ENCODE data around the gene IQCH.
A peak's percentile ranks its signal among the peaks of the same experiment; 100 is the strongest.

IQCH gene

GRCh38 chr15:67228286-67228685 is 26.3 kb upstream of the IQCH start:
- TF ChIP-seq CTCF (IDR thresholded peaks at IDR 0.05; ENCODE audit: borderline replicate concordance, control extremely low read depth, extremely low read depth, insufficient read depth, missing control alignments) = no peak
- no peak for DNase-seq (ENCODE audit: low spot score)
- in situ Hi-C loops (cut with MboI; ENCODE audit: low sequenced_read_pairs, unreplicated experiment) = no loop called here

GRCh38 chr15:67230504-67230903 is 24.1 kb upstream of the IQCH start:
- no peak for DNase-seq (ENCODE audit: low spot score)
- no peak for TF ChIP-seq CTCF (IDR thresholded peaks at IDR 0.05; ENCODE audit: borderline replicate concordance, control extremely low read depth, extremely low read depth, insufficient read depth, missing control alignments)
- in situ Hi-C loops (cut with MboI; ENCODE audit: low sequenced_read_pairs, unreplicated experiment) = no loop called here

- DNase-seq (ENCODE audit: low spot score) = no peak
- in situ Hi-C loops (cut with MboI; ENCODE audit: low sequenced_read_pairs, unreplicated experiment) = no loop called here
- TF ChIP-seq CTCF (IDR thresholded peaks at IDR 0.05; ENCODE audit: borderline replicate concordance, control extremely low read depth, extremely low read depth, insufficient read depth, missing control alignments) = no peak
Measured at GRCh38 chr15:67232591-67232990, 22.0 kb upstream of the IQCH start.

GRCh38 chr15:67240235-67241131 is 14.1 kb upstream of the IQCH start:
- DNase-seq (ENCODE audit: low spot score) = no peak
- TF ChIP-seq CTCF (IDR thresholded peaks at IDR 0.05; ENCODE audit: borderline replicate concordance, control extremely low read depth, extremely low read depth, insufficient read depth, missing control alignments) = no peak
- in situ Hi-C loops (cut with MboI; ENCODE audit: low sequenced_read_pairs, unreplicated experiment) = no loop called here

GRCh38 chr15:67241132-67241855 is 13.3 kb upstream of the IQCH start:
- in situ Hi-C loops (cut with MboI; ENCODE audit: low sequenced_read_pairs, unreplicated experiment) = no loop called here
- peak; percentile 75 for DNase-seq (ENCODE audit: low spot score)
- TF ChIP-seq CTCF (IDR thresholded peaks at IDR 0.05; ENCODE audit: borderline replicate concordance, control extremely low read depth, extremely low read depth, insufficient read depth, missing control alignments) = no peak

GRCh38 chr15:67242708-67243111 is 11.9 kb upstream of the IQCH start:
- in situ Hi-C loops (cut with MboI; ENCODE audit: low sequenced_read_pairs, unreplicated experiment) = no loop called here
- TF ChIP-seq CTCF (IDR thresholded peaks at IDR 0.05; ENCODE audit: borderline replicate concordance, control extremely low read depth, extremely low read depth, insufficient read depth, missing control alignments) = no peak
- no peak for DNase-seq (ENCODE audit: low spot score)

Data from GM13976 (cell line).